Upper lobe of left lung (tissue), 4 donors: ENCODE measurements around the gene LPCAT3.

Experiments used
- EP300 ChIP-seq, 4 donors: sonication (generic); formaldehyde crosslinking; IDR thresholded peaks; one replicate each; pipeline ENCODE4 v1.5.1; 2017; ENCODE audit warnings: antibody characterized with exemption in 4 of 4, control low read depth in 2 of 4
- POLR2A ChIP-seq, 4 donors: fragments of 450-650 bp; IDR thresholded peaks; one replicate each; pipeline ENCODE4 v1.5.1; 2016 to 2017; ENCODE audit warnings: antibody characterized with exemption in 4 of 4, mild to moderate bottlenecking in 2 of 4
- POLR2AphosphoS5 ChIP-seq, 2 donors: sonication (generic); formaldehyde crosslinking; IDR thresholded peaks; one replicate each; pipeline ENCODE4 v1.5.1; 2017; ENCODE audit warnings: antibody characterized with exemption in 2 of 2
- TF ChIP-seq, protein P1 (sequence below), 6 experiments: fragments of 450-650 bp in 4 of 6; fragments of 200-600 bp in 2 of 6; sonication (generic) in 2 of 6; IDR thresholded peaks; one replicate each; pipeline ENCODE4 v1.5.1; 2016 to 2019; ENCODE audit warnings: antibody characterized with exemption in 6 of 6

DNA sequence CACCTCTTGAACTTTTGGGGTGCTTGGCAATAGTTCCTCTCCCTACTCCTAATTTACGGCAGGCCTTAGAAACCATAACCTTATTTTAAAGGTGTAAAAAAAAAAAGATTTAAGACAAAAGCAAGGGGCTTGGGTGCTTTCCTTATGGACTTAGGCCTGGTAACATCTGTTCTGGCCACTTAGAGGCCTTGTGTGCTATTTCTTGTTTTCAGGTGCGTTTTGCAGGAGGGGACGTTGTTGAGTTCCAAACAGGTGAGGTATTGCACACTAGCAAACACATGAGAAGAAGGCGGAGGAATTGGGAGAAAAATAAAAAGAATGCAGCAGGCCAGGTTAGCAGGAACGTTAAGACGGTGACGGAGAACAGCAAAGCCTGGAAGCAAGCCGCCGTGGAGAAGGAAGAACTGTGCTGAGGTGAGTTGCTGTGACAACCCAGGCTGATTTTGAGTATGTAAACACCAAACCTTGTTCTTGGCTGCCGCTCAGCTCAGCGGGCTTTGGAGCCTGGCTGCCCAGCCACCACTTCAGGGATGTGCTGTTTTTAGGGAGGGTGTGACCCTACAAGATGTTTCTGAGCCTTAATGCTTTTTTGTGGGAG is 30.2 kb downstream of the LPCAT3 start:
- TF ChIP-seq, protein P1, sequence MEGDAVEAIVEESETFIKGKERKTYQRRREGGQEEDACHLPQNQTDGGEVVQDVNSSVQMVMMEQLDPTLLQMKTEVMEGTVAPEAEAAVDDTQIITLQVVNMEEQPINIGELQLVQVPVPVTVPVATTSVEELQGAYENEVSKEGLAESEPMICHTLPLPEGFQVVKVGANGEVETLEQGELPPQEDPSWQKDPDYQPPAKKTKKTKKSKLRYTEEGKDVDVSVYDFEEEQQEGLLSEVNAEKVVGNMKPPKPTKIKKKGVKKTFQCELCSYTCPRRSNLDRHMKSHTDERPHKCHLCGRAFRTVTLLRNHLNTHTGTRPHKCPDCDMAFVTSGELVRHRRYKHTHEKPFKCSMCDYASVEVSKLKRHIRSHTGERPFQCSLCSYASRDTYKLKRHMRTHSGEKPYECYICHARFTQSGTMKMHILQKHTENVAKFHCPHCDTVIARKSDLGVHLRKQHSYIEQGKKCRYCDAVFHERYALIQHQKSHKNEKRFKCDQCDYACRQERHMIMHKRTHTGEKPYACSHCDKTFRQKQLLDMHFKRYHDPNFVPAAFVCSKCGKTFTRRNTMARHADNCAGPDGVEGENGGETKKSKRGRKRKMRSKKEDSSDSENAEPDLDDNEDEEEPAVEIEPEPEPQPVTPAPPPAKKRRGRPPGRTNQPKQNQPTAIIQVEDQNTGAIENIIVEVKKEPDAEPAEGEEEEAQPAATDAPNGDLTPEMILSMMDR (IDR thresholded peaks at IDR 0.05), result no peak
- TF ChIP-seq POLR2A (IDR thresholded peaks at IDR 0.05) (no peak), EP300 (IDR thresholded peaks at IDR 0.05) (peak in 1 of 4 donors; percentile 31), POLR2AphosphoS5 (IDR thresholded peaks at IDR 0.05) (peak in 1 of 2 donors; percentile 25)
